Measurements from ENCODE around the gene CYP2W1.

The CYP2W1 gene

DNA sequence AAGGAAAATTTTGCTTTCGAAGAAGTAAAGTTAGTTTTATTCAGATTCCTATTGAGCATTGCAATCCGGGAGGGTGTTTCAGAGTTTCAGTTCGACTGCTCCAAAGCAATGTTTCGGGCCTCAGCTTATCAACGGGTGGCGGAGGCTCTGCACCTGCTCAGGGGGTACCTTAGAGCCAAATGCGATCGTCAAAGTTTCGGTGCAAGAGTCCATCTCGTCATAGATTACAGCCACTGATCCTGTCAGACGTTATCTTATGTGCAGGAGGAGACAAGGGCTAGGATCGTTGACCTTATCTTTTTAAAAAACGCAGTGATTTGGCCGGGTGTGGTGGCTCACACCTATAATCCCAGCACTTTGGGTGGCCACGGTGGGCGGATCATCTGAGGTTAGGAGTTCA lies 3.8 kb upstream of the CYP2W1 start:
- DNase-seq (ENCODE audit: low read depth): no peak
- no peak overlapping the region for H3K4me3 ChIP-seq (ENCODE audit: low read depth, low read length)
- TF ChIP-seq, protein P1, sequence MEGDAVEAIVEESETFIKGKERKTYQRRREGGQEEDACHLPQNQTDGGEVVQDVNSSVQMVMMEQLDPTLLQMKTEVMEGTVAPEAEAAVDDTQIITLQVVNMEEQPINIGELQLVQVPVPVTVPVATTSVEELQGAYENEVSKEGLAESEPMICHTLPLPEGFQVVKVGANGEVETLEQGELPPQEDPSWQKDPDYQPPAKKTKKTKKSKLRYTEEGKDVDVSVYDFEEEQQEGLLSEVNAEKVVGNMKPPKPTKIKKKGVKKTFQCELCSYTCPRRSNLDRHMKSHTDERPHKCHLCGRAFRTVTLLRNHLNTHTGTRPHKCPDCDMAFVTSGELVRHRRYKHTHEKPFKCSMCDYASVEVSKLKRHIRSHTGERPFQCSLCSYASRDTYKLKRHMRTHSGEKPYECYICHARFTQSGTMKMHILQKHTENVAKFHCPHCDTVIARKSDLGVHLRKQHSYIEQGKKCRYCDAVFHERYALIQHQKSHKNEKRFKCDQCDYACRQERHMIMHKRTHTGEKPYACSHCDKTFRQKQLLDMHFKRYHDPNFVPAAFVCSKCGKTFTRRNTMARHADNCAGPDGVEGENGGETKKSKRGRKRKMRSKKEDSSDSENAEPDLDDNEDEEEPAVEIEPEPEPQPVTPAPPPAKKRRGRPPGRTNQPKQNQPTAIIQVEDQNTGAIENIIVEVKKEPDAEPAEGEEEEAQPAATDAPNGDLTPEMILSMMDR (conservative IDR thresholded peaks at IDR 0.05; ENCODE audit: low read depth, low read length): no peak

DNA sequence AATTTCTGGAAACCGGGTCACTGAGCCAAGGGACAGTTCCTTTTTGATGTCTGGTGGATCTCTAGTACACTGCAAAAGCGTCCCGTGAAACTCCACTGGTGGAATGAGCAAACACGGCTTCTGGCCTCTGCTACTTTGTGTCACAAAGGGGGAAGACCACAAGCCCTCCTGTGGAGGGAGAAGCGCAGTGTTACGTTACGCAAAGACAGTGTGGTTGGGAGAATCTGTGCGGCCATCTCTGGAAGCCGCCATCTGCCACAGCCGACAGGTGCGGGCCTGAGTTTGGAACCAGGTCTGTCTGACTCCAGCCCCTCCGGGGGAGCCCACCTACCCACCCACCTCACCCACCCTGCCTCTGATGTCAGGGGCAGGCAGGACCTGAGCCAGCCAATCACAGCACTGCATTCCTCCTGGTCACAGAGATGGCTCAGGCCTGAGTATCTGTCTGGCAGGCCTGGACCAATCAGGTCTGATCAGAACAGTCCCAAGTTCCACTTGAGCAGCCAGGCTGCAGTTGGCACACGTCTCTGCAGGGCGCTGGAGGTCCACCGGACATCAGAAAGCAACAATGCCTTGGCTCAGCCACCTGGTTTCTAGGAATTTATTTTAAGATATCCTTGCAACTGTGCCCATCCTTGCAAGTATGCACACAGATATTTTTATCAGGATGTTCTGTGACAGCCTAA lies 3.0 kb upstream of the CYP2W1 start:
- no peak overlapping the region for H3K4me3 ChIP-seq (ENCODE audit: low read depth, low read length)
- DNase-seq (ENCODE audit: low read depth): no peak
- TF ChIP-seq, protein P1 (conservative IDR thresholded peaks at IDR 0.05; ENCODE audit: low read depth, low read length): no peak

DNA sequence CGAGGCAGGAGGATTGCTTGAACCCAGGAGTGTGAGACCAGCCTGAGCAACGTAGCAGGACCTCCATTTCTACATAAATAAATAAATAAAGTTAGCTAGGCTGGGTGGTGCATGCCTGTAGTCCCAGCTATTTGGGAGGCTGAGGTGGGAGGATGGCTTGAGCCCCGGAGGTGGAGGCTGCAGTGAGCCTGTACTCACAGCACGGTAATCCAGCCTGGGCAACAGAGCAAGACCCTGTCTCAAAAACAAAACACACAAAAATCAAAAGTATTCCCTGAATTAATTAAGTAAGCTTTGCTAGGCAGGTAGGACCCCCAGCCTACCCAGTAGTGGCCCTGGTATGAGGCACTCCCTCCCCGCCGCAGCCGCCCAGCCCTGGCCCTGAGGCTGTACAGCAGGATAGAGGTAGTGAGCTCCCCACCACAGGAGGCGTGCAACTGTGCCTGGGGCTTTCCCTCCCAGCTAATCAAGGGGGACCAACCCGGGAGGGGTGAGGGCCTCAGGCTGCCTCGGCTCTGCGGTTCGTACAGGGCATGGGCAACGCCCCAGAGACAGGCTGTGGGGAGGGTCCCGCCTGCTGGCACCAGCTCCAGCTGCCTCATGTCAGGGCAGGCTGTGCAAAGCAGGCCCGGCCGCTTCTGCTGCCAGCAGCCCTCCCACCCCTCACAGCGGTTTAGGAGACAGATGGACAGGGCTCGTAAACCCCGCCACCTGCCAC lies 1.0 kb upstream of the CYP2W1 start:
- no peak for DNase-seq (ENCODE audit: low read depth)
- TF ChIP-seq, protein P1 (conservative IDR thresholded peaks at IDR 0.05; ENCODE audit: low read depth, low read length): no peak
- no peak overlapping the region for H3K4me3 ChIP-seq (ENCODE audit: low read depth, low read length)

DNA sequence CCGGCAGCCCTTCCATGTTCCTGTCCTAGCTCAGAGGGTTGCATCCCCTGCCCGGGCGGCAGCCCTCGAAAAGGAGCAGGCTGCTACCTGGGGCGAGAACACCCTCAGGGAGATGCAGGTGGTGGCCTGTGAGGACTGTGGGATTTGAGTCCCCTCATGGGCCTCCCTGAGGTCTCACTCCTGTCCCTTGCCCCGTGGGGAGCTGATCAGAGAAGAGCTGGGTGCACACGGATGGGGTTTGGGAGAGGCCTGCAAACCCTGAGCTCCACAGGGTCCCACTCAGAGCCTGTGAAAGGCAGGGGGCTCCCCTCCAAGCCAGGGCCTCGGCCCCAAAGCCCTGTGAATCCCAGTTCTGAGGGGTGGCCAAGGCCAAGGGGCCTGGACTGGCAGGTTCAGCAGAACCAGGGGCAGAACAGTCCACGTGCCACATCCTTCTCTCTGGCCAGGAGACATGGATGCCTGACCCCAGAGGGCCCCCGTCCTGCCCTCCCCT lies 424 bp upstream of the CYP2W1 start:
- TF ChIP-seq, protein P1 (conservative IDR thresholded peaks at IDR 0.05; ENCODE audit: low read depth, low read length): no peak
- no peak overlapping the region for H3K4me3 ChIP-seq (ENCODE audit: low read depth, low read length)
- no peak for DNase-seq (ENCODE audit: low read depth)

DNA sequence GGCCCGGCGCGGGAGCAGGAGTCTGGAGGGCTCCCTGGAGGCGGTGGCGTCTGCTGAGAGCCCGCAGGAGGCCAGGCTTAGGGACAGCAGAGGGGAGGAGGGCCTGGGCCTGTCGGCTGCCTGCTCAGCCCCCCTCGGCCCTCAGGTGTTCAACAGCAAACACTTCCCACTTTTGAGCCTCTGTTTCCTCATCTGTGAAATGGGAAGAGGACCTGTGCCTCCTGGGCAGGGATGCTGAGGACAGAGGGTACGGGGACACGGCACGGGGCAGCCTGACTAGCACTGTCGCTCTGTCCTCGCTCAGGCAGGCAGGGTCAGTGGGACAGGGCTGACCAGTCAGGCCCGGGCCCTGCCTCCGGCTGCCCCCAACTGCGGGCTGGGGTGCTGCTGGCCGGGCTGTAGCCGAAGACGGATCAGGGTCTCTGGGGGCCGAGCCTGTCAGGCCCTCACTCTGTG lies 663 bp downstream of the CYP2W1 start:
- H3K4me3 ChIP-seq (ENCODE audit: low read depth, low read length): no peak overlapping the region
- TF ChIP-seq, protein P1 (conservative IDR thresholded peaks at IDR 0.05; ENCODE audit: low read depth, low read length): no peak
- no peak for DNase-seq (ENCODE audit: low read depth)

DNA sequence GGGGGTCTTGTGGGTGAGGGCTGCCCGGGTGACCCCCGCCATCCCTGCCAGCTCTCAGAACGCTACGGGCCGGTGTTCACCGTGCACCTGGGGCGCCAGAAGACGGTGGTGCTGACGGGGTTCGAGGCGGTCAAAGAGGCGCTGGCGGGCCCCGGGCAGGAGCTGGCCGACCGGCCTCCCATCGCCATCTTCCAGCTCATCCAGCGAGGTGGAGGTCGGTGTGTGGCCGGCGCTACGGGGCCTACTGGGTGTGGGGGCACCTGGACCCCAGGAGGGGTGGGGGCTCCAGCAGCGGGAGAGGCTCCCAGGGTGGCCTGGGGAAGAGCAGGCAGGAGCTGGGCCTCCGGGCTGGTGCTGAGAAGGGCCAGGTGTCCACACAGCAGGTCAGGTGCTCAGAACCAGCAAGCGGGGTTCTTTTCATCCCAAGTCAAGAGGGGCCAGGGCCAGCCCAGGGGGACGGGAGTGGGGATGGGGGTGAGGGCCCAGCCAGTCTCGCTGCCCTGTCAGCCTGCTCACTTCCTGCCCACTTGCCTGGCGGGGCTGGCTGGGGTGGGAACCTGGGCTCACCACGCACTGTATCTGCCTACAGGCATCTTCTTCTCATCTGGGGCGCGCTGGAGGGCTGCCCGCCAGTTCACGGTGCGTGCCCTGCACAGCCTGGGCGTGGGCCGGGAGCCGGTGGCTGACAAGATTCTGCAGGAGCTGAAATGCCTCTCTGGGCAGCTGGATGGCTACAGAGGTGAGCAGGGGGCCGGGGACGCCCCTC lies 1.6 kb downstream of the CYP2W1 start:
- no peak for DNase-seq (ENCODE audit: low read depth)
- H3K4me3 ChIP-seq (ENCODE audit: low read depth, low read length): no peak overlapping the region
- TF ChIP-seq, protein P1 (conservative IDR thresholded peaks at IDR 0.05; ENCODE audit: low read depth, low read length): no peak
